A204.1 (cell line): Measurements from ENCODE around the gene MMP27.

Source experiments
- FAIRE-seq: peaks from 2 replicates; lab custom pipeline; 2012; peaks lifted over from hg19 to GRCh38; lab: Jason Lieb, UNC

The MMP27 gene

GRCh38 chr11:102695201-102695600 is 10.4 kb downstream of the MMP27 start:
- FAIRE-seq, result no peak

- no peak for FAIRE-seq
Observed at GRCh38 chr11:102685754-102686153, 19.8 kb downstream of the MMP27 start.

GRCh38 chr11:102685338-102685737 is 20.2 kb downstream of the MMP27 start:
- no peak for FAIRE-seq

- no peak for FAIRE-seq
Observed at GRCh38 chr11:102683277-102683676, 22.3 kb downstream of the MMP27 start.

- no peak for FAIRE-seq
Observed at GRCh38 chr11:102680945-102681344, 24.6 kb downstream of the MMP27 start.

- FAIRE-seq, result no peak
Observed at GRCh38 chr11:102678022-102678421, 27.5 kb downstream of the MMP27 start.

- no peak for FAIRE-seq
Observed at GRCh38 chr11:102676084-102676483, 29.5 kb downstream of the MMP27 start.

- FAIRE-seq, result no peak
Observed at GRCh38 chr11:102669664-102670063, 35.9 kb downstream of the MMP27 start.

- peak; percentile 96 for FAIRE-seq
Observed at GRCh38 chr11:102666331-102666957, 39.1 kb downstream of the MMP27 start.

GRCh38 chr11:102664001-102664752 is 41.4 kb downstream of the MMP27 start:
- no peak for FAIRE-seq

- no peak for FAIRE-seq
Observed at GRCh38 chr11:102662607-102663006, 43.0 kb downstream of the MMP27 start.

GRCh38 chr11:102661040-102661439 is 44.5 kb downstream of the MMP27 start:
- no peak for FAIRE-seq

- no peak for FAIRE-seq
Observed at GRCh38 chr11:102656528-102656927, 49.0 kb downstream of the MMP27 start.

GRCh38 chr11:102655547-102655946 is 50.0 kb downstream of the MMP27 start:
- FAIRE-seq, result no peak

- FAIRE-seq, result no peak
Observed at GRCh38 chr11:102654761-102655160, 50.8 kb downstream of the MMP27 start.

GRCh38 chr11:102653744-102654291 is 51.8 kb downstream of the MMP27 start:
- no peak for FAIRE-seq

- FAIRE-seq, result no peak
Observed at GRCh38 chr11:102647430-102647829, 58.1 kb downstream of the MMP27 start.

- no peak for FAIRE-seq
Observed at GRCh38 chr11:102643941-102644340, 61.6 kb downstream of the MMP27 start.
